Hematopoietic multipotent progenitor cell treated with erythropoietin and hydrocortisone succinate and interleukin-3 and kit ligand, for 4 days (in vitro differentiated cells): ENCODE results near the gene NIPAL3.

Experiments used
- DNase-seq: peaks from one replicate; pipeline ENCODE4 v3.0.0-alpha.2; 2015

The NIPAL3 gene

DNA sequence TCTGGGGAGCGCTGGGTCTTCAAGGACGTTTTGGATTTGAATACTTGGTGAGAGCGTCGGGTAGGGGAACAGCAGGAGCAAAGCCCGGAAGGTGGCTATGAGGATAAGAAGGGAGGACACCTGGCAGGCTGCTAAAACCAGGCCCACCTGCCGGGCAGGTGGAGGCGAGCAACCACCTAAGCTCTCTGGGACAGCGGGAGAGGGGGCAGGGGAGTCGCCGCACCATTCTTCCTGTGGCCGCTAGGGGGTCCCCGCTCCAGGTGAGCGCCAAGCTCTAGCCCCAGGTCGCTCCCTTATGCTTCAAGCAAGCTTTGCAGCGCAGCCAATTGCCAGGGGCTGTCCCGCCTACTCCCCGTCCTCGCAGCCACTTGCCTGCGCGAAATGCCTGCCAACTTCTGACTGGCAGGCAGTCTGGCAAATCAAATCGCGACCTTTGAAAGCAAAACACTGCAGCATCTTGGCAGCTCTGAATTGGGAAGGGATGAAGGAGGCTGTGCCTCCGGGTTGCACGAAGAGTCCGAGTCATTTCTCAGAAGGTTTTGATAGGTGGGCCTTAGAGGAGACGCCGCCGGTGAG lies at the start of gene NIPAL3:
NIPAL3 (plus strand) TSS at position 469 of the 576 bp plus-strand sequence. CDS start 3,746 bp downstream, outside the sequence.
- peak; percentile 99 for DNase-seq

DNA sequence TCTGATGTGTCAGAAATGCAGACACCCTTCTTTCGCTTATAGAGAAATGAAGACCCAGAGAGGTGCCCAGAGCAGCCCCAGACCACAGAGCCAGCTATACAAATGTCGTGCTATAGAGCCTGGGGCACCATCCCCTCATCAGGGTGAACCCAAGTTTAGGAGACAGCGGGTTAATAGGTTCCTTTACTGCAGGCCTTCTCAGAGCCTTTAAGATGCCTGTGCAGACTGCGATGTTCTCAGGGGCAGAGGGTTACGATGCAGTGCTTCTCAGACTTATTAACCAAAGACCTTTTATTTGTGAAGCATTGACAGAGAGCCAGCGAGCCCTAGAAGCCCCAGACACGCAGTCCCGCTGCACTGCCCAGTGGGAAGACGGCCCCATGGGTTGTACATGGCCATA lies 48.9 kb upstream of the NIPAL3 start:
- DNase-seq: no peak

DNA sequence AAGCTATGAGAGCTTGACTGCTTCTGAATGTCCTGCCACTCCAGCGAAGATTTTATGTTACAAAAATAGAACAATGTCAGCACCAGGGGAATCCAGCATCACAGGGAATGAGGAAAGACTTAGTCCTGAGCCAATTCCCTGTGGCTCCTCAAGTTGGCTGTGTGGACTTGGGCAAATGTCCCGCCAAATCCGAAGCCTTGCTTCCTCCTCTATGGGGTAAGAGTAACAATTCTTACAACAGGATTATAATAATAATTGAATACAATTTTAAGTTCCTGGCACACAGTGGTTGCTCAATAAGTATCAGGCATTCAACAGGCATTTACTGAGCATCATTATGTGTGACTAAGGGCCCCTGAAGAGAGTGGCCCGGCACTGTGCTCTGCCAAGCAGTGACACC lies 46.4 kb upstream of the NIPAL3 start:
- DNase-seq: no peak

DNA sequence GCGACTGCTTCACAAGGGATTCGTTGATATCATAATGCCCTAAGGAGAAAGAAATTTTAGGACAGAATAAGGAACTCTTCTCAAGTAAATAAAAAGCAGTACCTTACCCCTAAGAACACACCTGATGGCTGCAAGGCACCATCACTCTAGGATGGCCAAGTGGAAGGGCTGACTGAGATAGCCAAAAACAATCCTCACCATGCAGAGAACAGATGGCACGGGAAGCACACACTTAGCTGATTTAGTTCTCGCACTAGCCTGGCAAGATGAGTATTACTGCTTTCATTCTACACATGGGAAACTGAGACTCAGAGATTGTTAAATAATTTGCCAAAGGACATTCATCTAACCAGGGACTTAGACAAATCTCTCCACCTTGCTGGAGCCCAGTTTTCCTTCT lies 45.8 kb upstream of the NIPAL3 start:
- DNase-seq: no peak

DNA sequence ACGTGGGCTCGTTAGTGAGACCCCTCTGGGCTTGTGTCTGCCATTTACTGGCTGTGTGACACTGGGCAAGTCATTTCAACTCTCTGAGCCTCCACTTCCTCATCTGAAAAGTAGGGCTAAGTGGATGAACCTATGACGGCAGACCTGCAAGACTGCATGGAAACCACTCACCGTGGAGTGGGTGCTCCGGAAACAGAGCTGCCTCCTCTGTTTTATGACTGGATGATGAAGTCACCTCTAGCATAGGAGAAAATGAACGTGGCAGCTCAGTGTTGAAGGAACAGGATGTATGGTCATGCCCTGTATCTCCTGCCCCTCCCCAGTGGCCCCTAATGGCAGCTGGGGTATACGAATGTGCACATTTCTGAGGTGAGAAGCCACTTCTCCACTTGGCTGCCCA lies 42.6 kb upstream of the NIPAL3 start:
- no peak for DNase-seq

DNA sequence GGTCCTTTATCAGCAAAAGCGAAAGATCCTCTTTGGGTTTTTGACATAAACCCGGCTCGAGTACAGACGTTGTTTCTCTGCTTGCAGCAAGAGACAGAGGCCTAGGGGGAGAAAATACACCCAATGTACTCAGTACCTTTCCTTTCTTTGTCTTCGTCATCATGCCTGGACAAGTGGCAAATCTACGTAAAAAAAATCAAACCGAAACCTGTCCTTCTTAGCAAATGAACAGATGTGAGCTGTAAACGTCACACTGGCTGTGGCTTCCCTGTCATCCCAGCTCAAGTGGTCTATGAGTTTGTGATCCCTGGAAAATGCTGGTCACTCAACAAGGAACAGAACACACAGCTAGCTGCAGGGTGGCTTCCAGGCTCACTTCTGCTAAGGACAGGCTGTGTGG lies 41.9 kb upstream of the NIPAL3 start:
- DNase-seq: no peak

DNA sequence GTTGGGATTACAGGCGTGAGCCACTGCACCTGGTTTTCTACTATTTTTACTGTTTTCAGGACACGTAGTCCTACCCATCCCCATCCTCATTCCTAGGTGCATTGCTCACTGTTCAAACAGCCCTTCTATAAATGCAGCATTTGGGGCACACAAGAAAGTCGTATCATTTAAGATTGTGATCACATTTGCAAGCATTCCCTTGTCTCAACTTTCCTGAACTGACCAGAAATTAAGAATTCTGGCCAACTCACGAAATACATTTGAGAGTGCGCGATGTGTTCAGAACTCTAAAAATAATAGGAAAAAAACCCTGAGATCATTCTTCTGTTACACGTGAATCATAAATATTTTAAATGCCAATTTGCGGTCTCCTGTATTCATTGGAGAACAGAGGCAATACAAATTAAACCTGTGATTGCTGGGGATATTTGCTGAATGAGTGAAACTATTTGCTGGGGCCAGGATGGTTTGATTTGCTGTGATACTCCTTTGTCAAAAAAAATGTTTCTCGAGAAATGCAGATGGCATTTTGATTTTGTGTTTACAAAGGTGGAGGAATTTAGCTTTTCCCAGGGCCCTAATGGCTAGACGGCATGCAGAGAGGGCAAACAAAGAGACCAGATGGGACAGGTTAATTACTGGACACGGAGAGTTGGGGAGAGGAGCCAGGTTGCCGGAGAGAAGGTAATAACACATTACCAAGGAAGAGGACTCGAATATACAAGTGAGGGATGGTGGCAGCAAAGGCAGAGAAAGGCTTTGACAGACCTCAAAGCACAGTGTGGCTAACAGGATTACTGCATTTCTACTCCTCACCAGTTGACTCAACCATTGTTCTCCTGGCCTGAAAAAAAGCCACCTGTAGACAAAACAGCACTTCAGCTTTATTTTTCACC lies 40.5 kb upstream of the NIPAL3 start:
- DNase-seq: no peak

DNA sequence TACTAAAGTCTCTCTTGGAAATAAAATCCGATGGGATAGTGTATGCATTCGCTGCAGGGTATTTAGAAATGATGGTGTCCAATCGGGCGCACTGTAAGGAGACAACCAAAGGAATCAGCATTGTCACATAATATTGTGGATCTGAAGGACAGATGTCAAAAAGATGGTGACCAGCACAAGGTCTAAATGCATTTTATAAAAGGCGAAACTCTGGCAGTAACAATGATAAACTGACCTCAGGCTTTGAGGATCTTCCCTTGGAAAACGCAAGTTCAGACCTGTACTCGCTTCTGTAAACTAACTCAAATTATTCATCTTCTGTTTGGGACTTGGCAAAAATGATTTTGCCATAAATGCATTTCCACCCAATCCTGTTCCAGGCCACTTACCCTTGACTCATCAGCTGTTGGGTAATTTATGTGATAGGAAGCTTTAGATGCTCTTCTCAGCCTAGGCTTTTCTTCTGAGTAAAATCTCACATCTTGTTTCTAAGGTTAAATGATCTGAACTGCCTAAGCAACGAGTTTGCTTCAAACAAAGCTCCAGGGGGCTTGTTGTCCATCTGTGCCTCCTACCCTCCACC lies 35.8 kb upstream of the NIPAL3 start:
- no peak for DNase-seq

DNA sequence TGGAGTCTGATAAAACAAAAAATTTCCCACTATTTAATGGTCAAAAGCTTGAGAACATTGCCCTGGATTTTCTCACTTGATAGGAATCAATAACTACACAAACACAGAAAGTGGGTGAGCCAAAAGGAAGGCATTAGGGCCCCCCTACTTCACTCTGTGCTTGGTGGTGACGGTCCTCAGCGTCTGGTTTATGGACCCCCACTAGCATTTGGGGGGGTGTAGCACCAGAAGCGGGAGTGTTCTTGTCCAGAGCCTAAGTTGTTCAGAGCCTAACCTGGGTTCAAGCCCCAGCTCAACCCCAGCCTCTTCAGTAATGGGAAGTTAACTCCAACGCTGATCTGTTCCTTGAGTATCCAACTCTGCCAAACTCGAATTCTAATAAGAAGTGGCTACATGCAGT lies 35.1 kb upstream of the NIPAL3 start:
- DNase-seq: no peak

DNA sequence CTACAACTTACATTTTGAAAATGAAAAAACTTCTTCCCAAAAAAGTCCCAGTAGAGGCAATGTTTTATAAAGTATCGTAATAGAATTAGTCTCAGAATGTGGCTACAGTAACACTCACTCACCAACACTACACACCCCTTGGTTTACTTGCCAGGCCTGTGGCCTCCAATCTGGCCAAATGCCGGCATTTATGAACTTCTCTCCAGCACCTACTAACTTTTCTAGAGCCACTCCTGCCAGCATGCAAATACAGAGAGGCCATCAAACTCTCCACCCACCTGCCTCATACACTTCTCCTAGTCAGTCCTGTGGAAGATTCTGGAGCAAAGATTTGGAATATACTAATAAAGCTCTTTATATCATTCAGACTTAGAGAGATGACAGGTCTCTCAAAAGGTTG lies 34.3 kb upstream of the NIPAL3 start:
- no peak for DNase-seq

DNA sequence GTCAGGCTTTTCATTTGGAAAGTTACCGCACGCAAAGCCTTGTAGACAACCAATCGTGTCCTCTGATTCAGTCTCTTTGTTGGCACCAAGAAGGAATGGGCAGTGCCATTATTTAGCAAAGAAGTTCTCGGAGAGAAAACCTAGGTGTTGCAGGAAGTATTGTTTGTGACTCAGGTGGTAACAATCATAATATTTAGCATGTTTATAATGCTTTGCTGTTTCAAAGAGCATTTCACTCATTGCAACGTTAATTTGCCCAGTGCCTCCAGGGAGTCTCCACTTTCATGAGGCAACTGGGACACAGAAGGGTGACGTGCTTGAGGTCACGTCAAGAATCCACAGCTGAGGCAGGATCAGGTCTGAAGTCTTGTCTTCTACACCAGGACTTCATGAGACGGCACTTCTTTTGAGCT lies 33.4 kb upstream of the NIPAL3 start:
- DNase-seq: no peak

DNA sequence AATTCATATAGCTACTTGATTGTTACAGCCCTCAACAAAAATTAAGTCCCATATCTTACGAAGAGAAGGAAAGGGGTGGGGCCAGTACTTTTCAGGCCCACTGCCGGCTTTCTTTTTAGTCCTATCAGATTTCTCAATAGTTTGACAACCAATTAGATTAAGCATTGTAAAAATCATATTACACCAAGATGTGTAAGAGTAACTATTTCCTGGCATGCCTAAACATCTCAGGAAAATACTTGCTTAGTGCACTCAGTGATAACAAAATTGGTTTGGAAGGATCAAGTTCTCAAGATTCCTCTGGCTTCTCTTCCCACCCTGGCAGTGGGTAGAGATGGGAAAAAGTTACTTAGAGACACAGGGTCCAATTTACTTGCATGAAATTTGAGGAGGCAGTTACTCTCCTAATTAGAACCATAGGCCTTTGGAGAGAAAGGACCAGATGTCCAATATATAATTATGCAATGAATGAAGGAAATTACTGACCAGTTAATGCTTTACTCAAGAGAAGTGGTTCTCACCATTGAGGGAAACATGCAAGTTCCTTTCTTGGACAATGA lies 32.1 kb upstream of the NIPAL3 start:
- DNase-seq: no peak

DNA sequence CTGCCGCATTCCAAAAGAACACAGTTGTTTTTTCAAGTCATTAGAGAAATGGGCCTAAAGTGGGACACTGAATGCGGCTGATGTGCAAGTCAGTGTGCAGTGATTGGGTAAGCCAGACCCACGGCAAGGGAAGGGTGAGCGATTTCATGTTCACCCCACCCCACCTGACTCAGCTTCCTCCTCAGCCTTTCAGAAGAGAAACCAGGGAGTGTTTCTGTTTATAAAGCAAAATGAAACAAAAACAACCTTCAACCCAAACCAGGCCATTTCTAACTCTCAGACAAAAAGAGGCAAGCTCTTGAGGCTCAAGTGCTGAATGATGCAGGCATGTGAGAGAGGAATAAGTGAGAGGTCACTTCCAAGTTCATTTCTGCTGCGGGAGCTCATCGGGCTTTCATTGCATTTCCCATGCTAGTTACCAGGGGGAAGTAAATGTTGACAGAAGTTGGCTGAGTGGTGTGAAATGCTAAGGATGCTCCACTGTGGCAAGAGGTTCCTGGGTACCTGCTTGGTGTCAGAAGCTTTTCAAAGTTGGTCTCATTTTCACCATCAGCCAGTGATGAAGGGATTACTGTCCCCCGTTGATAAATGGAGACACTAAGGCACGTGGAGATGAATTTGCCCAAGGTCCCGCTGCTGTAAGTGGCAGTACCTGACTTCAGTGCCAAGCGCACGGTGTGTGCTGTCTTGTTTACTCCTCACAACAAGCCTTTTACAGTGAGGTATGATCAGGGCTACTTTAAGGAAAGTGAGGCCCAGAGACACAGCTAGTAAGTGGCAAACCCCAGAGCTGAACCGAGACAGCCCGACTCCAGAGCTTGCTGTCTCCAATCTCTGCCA lies 31.1 kb upstream of the NIPAL3 start:
- no peak for DNase-seq

DNA sequence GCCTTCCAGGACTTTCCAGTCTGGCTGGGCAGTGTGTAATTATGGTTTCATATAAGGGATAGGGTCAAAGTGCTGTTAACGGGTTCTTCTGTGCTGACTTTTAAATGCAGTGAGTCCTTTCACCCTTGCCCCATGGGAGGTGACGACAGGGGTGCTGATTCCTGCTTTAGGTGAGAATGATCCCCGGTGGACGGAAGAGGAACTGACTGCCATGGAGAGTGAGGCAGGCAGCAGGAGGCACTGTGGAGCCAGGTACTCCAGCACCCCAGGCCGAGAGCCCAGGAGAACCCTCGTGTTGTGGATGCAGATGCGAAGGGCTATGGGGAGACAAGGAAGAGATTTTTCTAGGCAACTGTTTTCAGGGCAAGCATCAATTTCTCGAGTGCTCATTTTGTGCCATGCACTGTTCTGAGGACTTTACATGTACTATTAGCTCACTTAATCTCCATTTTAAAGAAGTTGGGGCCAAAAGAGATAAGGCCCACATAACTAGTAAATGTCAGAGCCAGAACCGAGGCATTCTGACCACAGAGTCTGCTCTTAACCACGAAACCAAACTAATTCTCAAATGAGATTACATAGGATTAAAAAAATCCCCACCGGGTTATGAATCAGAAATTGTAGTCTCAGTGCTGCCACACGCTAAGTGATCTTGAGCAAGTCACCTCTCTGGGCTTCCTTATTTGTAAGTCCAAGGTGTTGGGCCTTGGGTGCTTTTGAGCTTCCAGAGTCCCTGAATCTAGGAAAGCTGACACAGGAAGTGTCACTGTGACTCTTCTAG lies 30.3 kb upstream of the NIPAL3 start:
- DNase-seq: peak; percentile 54

DNA sequence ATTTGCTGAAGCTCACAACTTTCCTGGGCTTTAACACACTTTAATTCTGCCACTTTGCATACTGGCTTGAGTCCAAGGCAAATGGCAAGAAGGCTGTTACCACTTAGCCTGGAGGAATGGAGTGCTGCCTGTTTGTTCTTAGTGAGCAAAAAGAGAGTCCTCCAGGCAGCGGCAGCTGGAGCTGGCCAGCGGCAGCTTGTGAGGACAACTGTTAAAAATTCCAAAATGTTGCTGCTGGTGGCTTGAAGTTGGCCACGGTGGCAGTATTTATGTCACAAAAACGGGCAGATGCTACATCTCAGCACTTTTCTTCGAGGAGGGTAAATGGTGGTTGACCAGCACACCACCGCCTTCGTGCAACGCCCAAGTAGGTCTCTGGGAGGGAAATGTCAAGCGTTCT lies 29.4 kb upstream of the NIPAL3 start:
- no peak for DNase-seq

DNA sequence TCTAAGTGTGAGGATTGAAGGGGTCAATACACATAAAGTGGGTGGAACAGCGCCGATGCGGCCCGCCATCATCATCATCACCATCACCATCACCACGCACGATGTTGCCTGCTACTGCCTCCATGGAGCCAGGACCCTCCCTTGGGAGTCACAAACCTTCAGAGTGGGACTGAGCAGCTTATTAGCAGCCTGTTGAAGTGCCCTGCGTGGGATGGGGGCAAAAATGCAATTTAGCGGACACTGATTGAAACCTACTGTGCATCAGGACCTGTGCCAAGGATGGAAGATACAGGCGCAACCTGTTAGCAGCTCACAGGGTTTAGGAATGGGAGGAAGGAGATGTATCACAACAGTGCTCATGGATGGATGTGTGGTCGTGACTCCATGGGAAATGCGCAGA lies 28.7 kb upstream of the NIPAL3 start:
- no peak for DNase-seq

DNA sequence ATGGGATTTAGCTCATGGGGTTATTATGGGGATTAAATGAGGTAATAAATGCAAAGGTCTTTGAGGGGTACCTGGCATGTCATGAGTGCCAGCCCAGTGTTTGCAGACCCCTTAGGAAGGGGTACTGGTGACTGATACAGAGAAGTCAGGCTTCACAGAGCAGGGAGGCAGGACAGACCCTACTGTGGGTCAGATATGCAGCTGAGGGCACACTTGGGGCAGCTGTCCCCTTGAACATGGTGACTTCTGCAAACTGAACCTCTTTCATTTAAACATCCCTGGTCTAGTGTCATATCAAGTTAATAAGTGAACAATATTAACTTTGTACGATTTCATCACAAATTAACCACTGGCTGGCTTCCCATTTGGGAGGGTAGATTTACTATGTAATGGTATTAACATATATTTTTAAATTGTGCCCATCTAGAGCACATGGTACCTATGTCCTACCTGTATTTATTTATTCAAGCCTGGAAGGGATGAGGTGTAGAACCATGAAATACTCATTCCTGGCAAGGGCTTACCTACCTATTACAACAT lies 27.9 kb upstream of the NIPAL3 start:
- DNase-seq: no peak

DNA sequence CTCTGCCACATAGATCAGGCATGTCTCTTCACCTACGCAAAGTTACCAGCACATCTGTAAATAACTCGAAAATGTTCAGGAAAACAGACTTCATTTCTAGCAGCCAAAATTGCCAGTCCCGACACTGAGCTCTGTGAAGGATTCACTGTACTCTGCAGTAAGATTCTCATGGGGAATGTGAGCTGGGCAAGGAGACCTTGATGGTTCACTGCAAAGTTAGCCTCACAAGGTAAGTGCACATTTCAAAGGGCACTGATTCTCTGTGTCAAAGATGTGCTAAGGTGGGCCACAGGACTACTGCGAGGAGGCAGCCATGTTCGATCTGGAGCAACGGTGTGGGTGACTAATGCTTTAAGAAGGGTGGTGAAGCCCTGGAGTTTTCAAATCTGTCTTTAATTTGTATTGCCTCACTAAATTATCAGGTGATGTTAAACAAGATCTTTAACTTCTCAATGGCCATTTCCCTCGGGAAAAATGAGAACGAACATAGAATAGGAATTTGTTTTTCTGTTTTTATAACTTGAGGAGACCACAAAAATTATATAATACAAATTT lies 27.2 kb upstream of the NIPAL3 start:
- no peak for DNase-seq

DNA sequence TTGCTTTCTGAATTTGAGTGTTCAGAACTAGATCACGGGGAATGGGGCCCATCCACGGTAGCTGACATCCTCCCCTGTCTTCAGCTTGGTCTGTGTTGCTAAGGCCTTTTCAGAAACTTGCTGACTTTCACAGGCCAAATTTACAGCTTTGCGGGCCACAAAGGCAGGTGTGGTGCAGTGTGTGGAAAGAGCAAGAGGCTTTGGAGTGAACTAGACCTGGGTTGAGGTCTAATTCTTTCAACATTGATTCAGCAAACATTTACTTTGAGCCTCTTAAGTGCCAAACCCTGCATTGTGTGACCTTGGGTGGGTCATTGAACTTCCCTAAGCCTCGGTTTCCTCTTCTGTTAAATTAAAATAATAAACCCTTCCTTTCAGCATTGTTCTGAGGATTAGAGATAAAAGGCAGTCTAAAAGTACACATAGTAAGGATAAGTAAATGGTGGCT lies 26.3 kb upstream of the NIPAL3 start:
- DNase-seq: no peak

DNA sequence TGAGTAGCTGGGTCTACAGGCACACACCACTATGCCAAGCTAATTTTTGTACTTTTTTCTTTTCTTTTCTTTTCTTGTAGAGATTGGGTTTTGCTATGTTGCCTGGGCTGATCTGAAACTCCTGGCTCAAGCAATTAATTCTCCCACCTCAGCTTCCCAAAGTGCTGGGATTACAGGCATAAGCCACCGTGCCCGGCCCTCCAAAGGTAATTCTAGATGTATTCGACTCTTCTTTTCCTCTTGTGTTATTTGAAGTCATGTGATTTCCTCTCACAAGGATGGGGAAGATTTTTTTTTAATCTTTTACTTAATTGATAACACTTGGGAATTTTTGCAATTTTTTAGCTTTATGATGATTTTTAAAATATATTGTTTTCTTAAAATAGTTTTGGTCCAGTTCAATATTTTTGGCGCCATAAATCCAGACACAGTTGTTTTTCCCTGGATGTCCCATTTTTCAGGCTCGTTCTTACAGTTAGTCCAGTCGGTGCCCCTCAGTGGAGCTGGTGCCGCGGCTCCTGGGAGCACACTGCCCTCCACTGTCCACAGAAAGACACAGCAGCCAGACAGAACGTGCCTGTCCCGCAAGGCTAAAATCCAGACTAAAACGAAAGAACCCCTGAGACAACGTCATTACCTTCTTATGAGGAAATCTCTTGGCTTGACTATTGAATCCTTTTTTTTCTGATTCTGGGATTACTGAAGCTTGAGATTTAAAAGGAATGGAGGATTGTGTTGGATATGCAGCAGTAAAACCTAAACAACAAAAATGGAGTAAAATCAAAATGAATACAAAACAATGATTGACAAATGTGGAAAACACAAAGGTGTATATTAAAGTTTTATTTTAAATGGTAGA lies 24.4 kb upstream of the NIPAL3 start:
- DNase-seq: peak; percentile 86
